Stimulated activated CD8-positive, alpha-beta memory T cell treated with anti-CD3 and anti-CD28 coated beads, Interleukin-12 subunit alpha, Interleukin-12 subunit beta, amount 100 ng/mL, for 24 hours (primary cell): ENCODE results near the gene VSIR.

ENCODE experiments used
- DNase-seq: peaks from one replicate; pipeline ENCODE4 v3.0.0-alpha.2; 2020; ENCODE audit errors: extremely low read depth

Gene VSIR

DNA sequence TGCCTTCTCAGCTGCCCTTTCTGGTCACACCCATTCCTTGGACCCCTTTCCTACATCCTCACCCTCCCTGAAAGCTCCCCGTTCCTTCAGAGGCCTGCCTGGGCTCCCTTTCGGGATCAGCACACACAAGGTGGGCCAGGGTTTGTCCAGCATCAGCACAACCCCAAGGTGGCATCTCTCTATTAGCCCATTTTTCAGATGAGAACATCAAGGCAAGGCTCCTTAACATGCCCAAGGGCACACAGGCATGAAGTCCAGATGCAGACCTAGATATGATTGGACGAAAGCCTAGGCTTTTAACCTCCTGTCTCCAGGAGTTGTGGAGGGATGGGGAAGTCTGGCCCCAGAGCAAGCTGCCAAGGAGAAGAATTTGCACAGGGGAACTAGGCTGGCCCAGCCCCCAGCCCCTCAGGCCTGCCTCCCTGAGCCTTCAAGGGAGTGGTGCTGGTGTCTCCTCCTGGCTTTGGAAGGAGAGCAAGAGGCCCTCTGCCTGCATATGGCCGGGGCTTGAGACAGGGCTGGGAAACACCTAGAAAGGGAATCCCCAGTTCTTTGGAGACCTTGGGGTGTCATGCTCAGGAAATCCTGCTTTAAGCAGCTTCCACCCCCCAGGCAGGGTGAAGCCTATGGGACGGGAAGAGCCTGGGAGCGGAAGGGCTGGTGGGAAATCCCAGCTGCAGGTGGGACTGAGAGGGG lies 9.0 kb upstream of the VSIR start:
- DNase-seq = no peak

DNA sequence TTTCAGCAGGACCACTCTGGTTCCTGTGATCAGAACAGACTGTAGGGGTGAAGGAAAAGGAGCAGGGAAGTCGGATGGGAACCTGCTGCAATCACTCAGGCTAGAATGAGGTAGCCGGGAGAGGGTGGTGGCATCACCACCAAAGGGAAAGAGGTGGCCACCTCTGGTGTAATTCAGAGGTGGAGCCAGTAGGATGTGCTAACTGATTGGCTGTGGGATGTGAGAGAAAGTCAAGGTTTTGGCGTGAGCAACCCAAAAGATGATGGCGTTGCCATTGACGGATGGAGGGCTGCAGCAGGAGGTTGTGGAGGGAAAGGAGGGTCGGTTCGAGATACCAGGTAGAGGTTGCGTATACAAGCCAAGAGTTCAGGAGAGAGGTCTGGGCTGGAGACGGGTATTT lies 7.4 kb upstream of the VSIR start:
- no peak for DNase-seq

DNA sequence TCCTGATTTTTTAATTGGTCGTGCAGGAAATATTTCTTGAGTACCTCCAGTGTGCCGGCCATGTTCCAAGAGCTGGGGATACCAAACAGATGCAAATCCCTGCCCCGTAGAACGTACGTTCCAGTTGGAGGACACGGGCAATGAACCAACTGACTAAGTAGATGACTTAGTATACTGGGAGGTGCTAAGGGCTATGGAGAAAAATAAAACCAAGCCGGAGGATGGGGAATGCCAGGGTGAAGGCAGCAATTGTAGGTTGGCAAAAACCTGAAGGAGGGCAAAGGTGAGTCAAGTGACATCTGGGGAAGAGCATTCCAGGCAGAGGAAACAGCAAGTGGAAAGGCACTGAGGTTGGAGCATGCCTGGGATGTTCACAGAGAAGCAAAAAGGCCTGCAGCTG lies 6.8 kb upstream of the VSIR start:
- DNase-seq = no peak

DNA sequence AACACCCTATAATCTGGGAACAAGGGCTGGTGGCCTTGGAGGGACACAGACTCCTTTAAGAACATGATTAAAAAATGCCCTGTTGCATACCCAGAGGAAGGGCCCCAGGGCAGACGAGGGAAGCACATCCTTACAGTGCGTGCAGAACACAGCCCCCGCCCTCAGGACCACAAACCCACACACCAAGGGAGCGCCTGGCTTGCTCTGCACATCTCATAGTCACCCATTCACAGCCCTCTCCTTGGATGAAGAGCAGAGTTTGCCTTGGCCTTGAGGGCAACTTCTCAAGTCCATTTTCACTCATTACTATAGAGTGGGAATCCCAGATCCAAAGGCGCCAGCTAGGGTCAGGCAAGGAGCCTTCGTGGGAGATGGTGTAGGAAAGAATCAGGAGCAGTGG lies 6.3 kb upstream of the VSIR start:
- DNase-seq = no peak

DNA sequence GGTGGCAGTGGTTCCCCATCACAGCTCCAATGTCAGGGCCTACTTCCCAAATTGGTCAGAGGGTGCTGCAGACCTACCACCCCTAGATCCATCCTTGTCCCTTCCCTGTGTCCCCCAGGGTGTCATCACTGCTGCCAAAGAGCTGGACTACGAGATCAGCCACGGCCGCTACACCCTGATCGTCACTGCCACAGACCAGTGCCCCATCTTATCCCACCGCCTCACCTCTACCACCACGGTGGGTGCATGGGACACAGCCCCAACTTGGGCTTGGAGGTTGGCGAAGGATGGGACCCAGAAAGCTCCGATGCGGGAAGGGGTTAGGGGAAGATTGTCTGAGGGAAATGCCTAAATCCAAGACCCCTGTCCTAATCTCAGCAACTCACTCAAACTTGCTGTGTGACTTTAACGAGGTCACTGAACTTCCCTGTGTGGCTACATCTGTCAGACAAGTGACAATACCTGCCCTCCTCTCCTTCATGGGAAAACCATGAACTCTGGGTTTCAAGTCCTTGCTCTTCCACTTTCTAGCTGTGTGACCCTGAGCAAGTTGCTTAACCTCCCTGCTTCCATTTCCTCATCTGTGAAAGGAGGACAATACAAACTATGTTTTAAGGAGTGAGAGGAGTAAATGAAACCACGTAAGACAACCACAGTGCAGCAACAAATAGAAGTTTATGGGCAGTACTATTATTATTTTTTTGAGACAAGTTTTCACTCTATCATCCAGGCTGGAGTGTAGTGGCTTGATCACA lies 4.9 kb upstream of the VSIR start:
- DNase-seq = no peak

DNA sequence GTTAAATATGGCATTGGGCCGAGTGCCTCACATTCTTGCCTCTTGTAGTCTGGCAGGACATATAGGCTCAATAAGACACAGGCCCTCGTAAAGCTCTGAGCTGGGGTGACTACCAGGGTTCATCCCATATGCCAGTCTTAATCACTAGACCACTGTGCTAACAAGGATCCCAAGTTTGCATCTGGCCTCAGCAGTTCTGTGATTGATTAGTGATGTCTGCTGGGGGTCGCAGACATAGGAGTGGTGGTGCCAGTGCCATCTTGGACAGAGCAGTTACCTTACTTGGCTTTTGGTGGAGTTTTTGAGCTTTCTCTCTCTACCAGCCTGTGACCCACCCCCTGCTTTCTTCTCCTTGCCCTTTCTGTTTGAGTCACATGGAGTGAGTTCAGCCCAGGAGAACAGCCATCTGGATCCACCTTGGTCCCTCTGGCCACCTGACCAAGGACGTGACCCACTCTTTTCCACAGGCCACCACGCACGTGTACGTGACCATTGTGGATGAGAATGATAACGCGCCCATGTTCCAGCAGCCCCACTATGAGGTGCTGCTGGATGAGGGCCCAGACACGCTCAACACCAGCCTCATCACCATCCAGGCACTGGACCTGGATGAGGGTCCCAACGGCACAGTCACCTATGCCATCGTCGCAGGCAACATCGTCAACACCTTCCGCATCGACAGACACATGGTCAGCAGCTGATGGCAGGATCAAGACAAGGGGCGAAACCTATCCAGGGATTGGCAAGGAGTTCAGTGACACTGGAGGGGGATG lies 4.1 kb upstream of the VSIR start:
- DNase-seq = no peak

DNA sequence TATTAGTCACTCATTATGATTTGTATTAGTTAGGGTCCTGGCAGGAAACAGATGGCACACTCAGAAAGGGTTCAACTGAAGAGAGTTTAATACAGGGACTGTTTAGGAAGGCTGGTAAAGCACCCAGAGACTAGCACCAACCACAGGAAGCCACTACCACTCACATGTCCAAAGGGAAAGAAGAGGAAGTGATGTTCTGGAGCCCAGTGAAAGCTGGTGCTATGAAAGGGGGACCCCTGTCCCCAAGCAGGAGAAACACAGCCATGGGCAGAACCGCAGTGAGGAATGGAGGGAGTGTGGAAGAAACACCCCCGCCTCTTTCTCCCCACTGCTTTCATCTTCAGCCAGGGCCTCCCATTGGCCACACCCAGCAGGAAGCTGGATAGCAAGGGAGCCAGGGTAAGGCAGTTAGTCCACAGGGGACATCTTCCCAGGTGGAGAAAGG lies 3.2 kb upstream of the VSIR start:
- no peak for DNase-seq

DNA sequence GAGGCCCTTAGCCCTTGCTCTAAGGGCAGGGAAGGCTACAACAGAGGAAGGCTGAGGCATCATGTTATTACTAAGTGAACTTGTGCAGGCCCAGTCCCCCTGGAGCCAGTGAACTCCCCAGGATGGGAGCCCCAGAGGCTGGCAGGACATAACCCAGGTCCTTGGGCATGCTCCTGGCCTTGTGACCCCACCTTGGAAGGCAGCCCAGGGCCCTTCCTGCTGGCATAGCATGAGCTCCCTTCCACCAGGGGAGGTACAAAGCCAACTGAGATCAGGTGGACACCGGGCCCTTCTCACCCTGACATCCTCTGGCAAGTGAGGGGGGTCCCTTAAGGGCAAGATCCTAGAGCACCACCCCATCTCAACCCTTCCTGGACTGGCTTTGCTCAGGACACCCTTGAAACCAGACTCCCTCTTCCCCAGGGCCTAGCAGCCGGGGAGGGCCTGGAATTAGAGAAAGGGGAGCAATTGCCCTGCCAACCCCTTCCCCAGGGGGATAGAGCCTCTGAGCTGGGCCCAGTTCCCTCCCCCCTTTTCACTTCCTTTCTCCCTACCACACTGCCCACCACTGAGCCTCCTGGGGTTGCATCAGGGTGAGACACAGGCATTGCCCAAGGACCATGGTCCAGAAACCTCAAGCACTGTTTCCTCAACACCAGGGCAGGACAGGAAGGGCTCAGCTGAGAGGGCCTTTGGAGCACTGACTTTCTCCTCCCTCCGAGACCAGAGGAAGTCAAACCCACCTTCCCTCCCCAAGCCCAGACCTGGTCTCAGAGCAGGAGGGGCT lies 1.8 kb upstream of the VSIR start:
- DNase-seq = no peak

DNA sequence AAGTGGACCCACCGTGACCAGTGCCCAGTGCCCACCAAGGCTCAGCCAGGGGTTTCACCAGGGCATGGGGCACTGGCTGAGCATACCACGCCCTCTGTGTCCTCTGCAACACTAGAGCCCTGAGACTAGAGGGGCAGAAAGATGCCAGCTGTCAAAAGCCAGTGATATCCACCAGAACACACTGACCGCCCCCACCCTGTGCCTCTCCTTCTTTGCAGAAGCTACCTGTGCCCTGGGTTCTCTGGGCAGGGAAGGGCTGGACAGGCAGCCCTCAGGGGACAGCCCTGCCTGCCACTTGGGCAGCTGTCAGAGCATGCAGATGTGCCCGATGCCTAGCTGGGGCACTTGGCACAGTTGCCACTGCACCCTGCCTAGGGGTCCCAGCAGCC lies 494 bp downstream of the VSIR start:
- no peak for DNase-seq

DNA sequence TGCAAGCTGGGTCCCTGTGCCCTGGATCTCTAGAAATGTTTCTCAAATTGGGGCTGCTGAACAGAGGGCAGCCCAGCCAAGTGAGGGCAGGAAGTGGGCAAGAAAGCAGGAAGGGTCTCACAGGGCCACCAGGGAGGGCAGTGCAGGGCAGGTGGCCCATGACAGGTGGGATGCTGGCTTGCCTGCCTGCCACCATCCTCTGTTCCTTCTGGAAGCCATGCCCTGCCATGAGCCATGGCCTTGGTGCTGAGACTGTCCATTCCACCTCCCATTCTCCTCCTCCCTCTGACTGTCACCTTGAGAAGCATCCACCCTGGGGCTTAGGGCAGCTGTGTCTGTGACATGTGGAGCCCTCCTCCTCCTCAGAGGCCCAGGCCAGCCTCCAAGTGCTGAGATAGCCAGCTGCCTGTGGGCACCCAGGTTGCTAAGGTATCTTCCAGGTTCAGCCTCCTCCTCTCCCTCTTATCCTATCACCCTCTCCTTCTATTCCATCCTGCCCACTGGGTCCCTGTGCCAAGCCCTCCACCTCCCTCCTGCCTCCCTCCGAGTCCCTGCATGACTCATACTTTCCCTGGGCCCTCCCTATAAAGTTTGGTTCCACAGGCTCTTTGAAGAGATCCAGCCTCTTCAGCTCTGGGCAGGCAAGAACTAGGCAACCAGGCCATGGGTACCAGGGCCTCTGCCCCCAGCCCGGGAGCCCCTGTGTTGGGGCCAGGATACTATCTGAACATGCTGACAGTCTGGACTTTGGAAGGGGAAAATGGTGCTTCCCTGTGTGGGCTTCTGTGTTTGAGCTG lies 1.3 kb downstream of the VSIR start:
- no peak for DNase-seq

DNA sequence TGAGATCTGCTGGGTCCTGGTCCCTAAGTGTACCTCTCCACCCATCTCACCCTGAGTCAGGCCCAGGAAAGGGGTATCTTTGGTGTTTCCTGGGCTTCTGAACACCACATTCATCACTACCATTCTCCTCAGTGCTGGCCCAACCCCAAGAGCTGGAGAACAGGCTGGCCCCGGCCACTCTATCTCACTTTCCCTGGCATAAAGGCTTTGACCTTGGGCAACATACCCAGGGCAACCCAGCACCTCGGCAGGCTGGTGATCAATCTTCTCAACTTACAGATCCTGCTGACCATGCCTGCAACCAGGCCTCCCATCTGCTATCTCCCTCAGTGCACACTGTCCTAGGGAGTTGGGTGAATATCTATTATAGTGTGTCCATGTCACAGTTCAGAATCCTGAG lies 2.1 kb downstream of the VSIR start:
- DNase-seq = no peak

DNA sequence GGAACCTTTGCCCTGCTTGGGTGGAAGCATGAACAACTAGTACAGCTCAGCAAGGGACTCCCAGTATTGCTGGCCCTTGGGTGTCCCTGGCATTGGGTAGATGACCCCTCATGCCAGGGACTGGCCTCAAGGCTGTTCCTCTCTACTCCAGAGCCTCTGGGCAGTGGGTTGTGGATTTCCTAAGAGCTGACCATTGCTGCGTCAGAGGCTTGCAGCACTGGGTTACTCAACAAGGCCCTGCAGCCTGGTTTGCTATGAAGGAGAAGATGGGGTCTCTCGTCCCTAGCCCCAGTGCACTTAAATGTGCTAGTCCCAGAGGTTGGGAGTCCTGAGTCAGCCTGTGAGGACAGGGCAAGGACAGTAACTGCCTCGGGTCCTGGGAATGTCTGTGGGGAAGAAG lies 2.5 kb downstream of the VSIR start:
- DNase-seq = no peak

DNA sequence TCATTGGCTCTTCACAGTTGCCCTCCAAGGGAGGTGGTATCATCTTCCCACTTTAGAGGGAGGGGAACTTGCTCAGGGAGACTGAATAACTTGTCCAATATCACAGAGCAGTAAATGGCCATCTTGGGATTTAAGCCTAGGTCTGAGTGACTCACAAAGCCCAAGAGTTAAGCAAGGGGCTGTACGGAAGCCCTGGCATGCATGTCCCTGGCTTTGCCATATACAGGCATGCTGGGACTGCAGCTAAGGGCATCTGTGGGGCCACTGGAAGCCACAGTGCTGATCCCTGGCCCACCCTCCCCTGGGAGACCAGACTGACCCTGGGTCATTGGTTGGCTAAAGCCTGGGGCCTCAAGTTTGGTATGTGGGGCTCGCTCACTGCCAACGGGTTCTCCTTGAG lies 3.1 kb downstream of the VSIR start:
- DNase-seq = no peak

DNA sequence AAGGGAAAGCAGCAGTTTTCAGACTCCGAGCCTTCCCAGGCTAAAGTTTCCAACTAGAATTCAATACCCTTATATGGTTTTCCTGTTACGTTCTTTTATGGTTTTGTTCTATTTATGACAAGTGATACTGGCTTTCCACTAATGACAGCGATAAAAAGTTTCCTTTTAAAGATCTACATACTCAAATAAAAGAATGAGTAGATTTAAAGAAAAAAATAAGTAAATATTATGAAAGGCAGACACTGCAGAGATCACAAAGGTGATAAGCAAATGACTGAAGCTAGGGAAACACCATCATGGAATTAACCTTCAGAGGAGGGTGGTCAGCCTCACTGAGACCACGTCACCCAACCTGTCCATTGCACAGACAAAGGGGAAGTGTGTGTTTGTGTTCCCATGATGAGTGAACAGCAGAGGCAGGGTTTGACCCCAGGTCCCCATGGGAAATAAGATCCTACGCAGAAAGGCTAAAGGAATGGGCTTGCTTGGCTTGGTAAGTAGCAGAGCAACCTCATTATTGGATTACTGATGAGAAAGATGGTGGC lies 4.0 kb downstream of the VSIR start:
- DNase-seq = no peak

DNA sequence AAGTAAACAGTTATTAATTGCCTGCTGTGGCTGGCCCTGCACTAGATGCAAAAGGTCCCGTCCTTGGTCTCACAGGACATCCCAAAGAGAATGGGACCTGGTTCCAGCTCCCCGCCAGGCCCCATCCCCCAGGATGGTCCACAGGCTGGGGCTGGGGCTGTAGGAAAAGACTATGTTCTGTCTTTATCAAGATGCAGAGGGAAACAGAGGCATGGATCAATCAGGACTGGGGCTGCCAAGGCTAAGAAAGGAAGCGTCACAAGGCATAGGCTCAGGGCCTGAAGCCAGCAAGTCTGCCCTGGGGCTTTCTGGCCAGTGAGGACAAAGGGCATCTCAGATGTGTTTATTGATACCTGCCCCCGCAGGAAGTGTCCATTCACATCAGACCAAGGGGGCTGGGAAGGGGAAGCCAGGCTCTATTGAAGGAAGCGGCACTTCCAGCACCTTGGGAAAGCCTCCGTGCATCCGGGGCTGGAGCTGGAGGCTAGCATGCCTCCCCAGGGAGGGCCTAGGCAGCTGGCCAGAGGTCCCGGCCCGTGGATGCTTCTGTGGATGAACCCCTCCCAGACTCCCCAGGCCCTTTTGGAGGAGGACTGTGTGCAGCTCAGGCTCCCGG lies 5.8 kb downstream of the VSIR start:
- no peak for DNase-seq

DNA sequence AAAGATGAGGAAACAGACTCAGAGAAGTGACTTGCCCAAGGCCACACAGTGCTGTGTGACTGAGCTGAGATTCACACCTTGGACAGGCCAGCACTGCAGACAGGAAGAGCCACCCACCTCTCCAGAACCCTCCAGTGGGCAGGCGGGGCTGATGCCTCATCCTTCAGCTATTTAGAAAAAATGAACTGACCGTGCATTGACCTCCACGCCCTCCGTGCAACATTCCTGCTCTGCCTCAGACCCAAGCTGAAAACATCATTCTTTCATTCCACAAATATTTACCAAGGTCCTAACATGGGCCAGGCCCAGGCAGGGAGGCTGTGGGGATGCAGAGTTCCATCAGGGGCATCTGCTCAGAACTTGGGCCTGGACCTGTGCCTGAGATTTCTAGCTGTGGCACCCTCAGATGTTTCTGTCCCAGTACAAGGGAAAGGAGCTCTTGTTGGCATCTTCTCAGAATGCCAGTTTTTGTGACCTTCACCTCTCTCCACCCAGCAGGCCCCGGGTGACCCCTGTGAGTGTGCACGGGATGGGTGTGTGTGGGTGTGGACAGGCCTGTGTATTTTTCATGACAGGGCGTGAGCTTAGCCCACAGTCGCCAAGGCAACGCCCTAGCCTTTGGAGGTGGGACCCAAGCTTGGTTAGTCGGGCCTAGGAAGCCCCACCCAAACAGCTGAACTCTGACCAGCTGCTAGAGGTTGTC lies 6.5 kb downstream of the VSIR start:
- DNase-seq = no peak

DNA sequence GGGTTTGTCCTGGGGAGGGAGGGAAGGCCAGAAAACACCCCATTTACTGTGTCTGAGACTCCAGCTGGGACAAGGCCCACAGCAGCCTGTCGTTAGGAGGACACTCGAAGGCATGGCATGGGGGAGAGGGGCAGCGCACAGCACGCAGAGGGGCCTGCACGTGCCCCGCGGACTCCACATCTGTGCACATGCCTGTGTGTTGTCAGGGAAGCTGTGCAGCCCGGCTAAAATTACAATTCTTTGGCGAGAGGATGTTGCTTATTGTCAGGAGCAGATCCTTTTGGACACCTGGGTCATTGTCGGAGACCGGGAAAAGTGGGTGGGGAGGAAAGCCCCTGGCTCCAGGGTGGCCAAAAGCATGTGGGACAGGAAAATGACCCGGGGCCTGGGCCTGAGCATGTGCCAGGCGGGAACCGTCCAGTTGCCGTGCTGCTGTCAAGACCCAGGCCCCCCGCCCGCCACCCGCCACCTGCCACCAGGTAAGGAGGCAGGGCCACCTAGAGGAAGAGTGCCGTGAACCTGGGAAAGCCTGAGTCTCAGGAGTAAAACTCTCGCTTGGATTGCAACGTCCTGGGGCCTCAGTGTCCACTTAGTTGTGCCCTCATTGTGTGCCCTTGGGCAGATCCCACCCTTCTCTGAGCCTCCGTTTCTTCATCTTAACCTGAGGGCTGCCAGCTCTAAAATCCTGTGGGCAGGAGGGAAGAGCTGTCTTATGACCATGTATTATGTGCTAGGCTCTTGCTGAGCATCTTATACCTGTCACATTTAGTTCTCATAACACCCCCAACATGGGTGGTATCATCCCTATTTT lies 7.2 kb downstream of the VSIR start:
- no peak for DNase-seq

DNA sequence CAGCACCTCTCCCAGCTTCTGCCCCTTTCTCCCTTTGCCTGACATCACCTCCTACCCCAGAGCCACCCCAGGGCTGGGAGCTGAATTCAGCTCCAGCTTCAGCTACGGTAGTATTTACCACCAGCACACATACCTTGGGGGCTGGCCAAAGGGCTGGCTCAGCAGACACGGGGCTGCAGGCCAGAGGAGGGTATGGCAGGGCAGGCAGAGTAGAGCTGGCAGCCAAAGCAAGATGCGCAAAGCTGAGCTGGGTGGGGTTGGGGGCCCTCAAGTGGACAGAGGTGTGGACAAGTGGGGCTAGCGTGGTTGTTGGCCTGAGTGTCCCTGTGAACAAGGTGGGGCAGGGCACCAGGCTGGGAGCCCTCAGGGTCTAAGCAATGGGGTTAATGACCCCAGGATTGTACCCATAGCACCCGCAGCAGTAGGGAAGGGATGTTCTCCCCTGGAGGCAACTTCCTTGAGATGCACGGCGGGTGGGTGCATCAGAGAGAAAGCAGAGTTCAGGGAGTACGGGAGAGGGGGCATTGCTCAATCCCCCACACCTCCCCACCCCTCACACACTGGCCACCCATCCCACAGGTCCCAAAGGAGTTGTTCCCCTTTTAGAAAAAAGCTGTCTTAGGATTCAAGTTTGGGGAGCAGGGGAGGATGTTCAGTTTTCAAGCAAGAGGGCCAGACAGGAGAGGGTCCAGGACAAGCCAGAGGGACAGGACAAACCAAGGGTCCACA lies 8.0 kb downstream of the VSIR start:
- no peak for DNase-seq
